ENCODE measurements around the gene LRP3. TPM values are rescaled to one million over a fixed set of nuclear protein-coding genes. Genes with fewer than 3 reads are reported as not detected.

The LRP3 gene
- total RNA-seq, 2 donors from 2014 or later = 16.3 to 22.2 TPM

- H3K9me3 ChIP-seq = no peaks in the 10 kb centered on the region
- no peaks in the 10 kb centered on the region for H3K4me1 ChIP-seq
- no peak overlapping the region for H3K4me3 ChIP-seq
- TF ChIP-seq CTCF (IDR thresholded peaks at IDR 0.05) = no peak
- H3K27ac ChIP-seq = no peak overlapping the region
- no peak for DNase-seq (ENCODE audit: low spot score)
- no peaks in the 10 kb centered on the region for H3K36me3 ChIP-seq
- H3K27me3 ChIP-seq = no peaks in the 10 kb centered on the region
These were observed 37.8 kb upstream of the LRP3 start for GRCh38 chr19:33156334-33156733.

GRCh38 chr19:33157906-33158305, 36.2 kb upstream of the LRP3 start:
- Histone ChIP-seq H3K4me1 (no peaks in the 10 kb centered on the region), H3K36me3 (no peaks in the 10 kb centered on the region), H3K27ac (no peak overlapping the region), H3K27me3 (no peaks in the 10 kb centered on the region), H3K4me3 (no peak overlapping the region), H3K9me3 (no peaks in the 10 kb centered on the region)
- no peak for TF ChIP-seq CTCF (IDR thresholded peaks at IDR 0.05)
- no peak for DNase-seq (ENCODE audit: low spot score)

- DNase-seq (ENCODE audit: low spot score) = no peak
- Histone ChIP-seq H3K4me1 (no peaks in the 10 kb centered on the region), H3K36me3 (no peaks in the 10 kb centered on the region), H3K9me3 (no peaks in the 10 kb centered on the region), H3K27ac (no peak overlapping the region), H3K27me3 (no peaks in the 10 kb centered on the region), H3K4me3 (no peak overlapping the region)
- TF ChIP-seq CTCF (IDR thresholded peaks at IDR 0.05) = no peak
These were observed 35.8 kb upstream of the LRP3 start for GRCh38 chr19:33158365-33158764.

- Histone ChIP-seq H3K27ac (no peak overlapping the region), H3K4me3 (no peak overlapping the region), H3K9me3 (no peaks in the 10 kb centered on the region), H3K36me3 (no peaks in the 10 kb centered on the region), H3K4me1 (no peaks in the 10 kb centered on the region), H3K27me3 (no peaks in the 10 kb centered on the region)
- TF ChIP-seq CTCF (IDR thresholded peaks at IDR 0.05) = no peak
- DNase-seq (ENCODE audit: low spot score) = no peak
These were observed 35.0 kb upstream of the LRP3 start for GRCh38 chr19:33159149-33159548.

- TF ChIP-seq CTCF (IDR thresholded peaks at IDR 0.05) = no peak
- H3K36me3 ChIP-seq = no peaks in the 10 kb centered on the region
- no peak overlapping the region for H3K27ac ChIP-seq
- no peaks in the 10 kb centered on the region for H3K9me3 ChIP-seq
- H3K4me1 ChIP-seq = no peaks in the 10 kb centered on the region
- H3K27me3 ChIP-seq = no peaks in the 10 kb centered on the region
- no peak overlapping the region for H3K4me3 ChIP-seq
- DNase-seq (ENCODE audit: low spot score) = no peak
These were observed 34.2 kb upstream of the LRP3 start for GRCh38 chr19:33159893-33160292.

- Histone ChIP-seq H3K4me1 (no peaks in the 10 kb centered on the region), H3K27ac (no peak overlapping the region), H3K36me3 (no peaks in the 10 kb centered on the region), H3K9me3 (no peaks in the 10 kb centered on the region), H3K4me3 (no peak overlapping the region), H3K27me3 (no peaks in the 10 kb centered on the region)
- no peak for TF ChIP-seq CTCF (IDR thresholded peaks at IDR 0.05)
- DNase-seq (ENCODE audit: low spot score) = no peak
These were observed 32.9 kb upstream of the LRP3 start for GRCh38 chr19:33161201-33161600.
